Adrenal gland (tissue), 12 donors: ENCODE results near the gene STPG4. TPM values are rescaled to one million over a fixed set of nuclear protein-coding genes. Genes with fewer than 3 reads are reported as not detected.
"Not testable (repeated sequence)": the region's sequence is repeated elsewhere in the genome, so short reads cannot be mapped to it uniquely, and the experiment has no call there.

Experiments
- DNase-seq, 7 donors: peaks; one replicate each; pipeline ENCODE4 v3.0.0-alpha.2; 2019 to 2020
- H3K27ac ChIP-seq, 5 donors: fragments of 200-600 bp; sonication (generic) in 4 of 5; 1 replicate in 3 of 5; 2 replicates in 2 of 5; pipeline versions ENCODE4 v1.5.1 to v1.8.0; 2016 to 2020; ENCODE audit warnings: mild to moderate bottlenecking in 1 of 5
- H3K27me3 ChIP-seq: fragments of 200-600 bp; 2 replicates; pipeline ENCODE4 v1.8.0; 2021
- H3K36me3 ChIP-seq, 2 donors: fragments of 200-600 bp; replicated peaks in 1 of 2; 1 replicate in 1 of 2; 2 replicates in 1 of 2; pipeline versions ENCODE4 v1.5.1 to v1.8.0; 2018 to 2022
- H3K4me1 ChIP-seq, 2 donors: fragments of 200-600 bp; replicated peaks in 1 of 2; 1 replicate in 1 of 2; 2 replicates in 1 of 2; pipeline versions ENCODE4 v1.5.1 to v1.8.0; 2018 to 2021
- H3K4me3 ChIP-seq, 4 donors: fragments of 200-600 bp; sonication (generic) in 3 of 4; one replicate each; pipeline ENCODE4 v1.5.1; 2016 to 2018
- H3K9me3 ChIP-seq, 3 donors: fragments of 200-600 bp; sonication (generic) in 1 of 3; replicated peaks in 1 of 3; 1 replicate in 2 of 3; 2 replicates in 1 of 3; pipeline versions ENCODE4 v1.5.1 to v1.8.0; 2016 to 2021
- CTCF ChIP-seq, 6 experiments: fragments of 450-650 bp in 4 of 6; fragments of 200-600 bp in 2 of 6; sonication (generic) in 1 of 6; IDR thresholded peaks; 1 replicate in 5 of 6; 2 replicates in 1 of 6; pipeline versions ENCODE4 v1.5.1 to v1.8.0; 2016 to 2021; ENCODE audit warnings: antibody characterized with exemption in 6 of 6, mild to moderate bottlenecking in 2 of 6, moderate library complexity in 1 of 6
- POLR2A ChIP-seq, 2 donors: fragments of 450-650 bp; IDR thresholded peaks; one replicate each; pipeline ENCODE4 v1.6.1; 2017; ENCODE audit warnings: antibody characterized with exemption in 2 of 2, mild to moderate bottlenecking in 2 of 2, moderate library complexity in 1 of 2
- WGBS, 4 donors: extraction: QIAGEN DNeasy Blood & Tissue Kit in 2 of 4; methylation state at CpG; one replicate each; pipeline versions ENCODE4 v1.1.5 to v1.1.7; 2013 to 2017; 5-methylcytosine and 5-hydroxymethylcytosine counted together
- intact Hi-C, 2 donors: fragments of 100-400 bp; cut with DNase I; formaldehyde crosslinking; loops; one replicate each; pipeline versions ENCODE4 v1.14.1 to v1.15.0; 2022 to 2023
- polyA plus RNA-seq, 3 donors: library from polyadenylated mRNA; stranded (reverse); fragments of 200-250 nt in 2 of 3; fragments of 350-450 nt in 1 of 3; fragmentation: Illumina TruSeq in 1 of 3; extraction: RNeasy Lipid Tissue Mini Kit (QIAGEN cat#74804) in 1 of 3; gene quantifications; one replicate each; pipeline ENCODE4 v1.2.3, GENCODE V29; 2013 to 2014
- total RNA-seq, 9 donors: library from RNA; depleted of rRNA in 4 of 9; stranded (reverse); fragments of >200 nt in 4 of 9; fragments of 120-200 nt in 1 of 9; fragmentation: NEBNext Ultra II Directional in 1 of 9; extraction: Animal tissue kit (Norgen Biotek cat#: 25700) in 1 of 9; gene quantifications; one replicate each; pipeline versions ENCODE4 v1.1.0 to v1.2.4, GENCODE V29; 2013 to 2023
- donor health status: healthy with polysubstance abuse.
- donor health status: Bipolar disorder and iron deficiency.
- donor health status: DM: yes; HTN: yes; CAD: no.
- donor health status: DM: no; HTN: no; CAD: no.
- donor health status: DM: no; HTN: no; CAD: no.
- donor health status: DM: yes; HTN: yes; CAD: no.

Gene STPG4
- total and polyA plus RNA-seq, 12 donors, result 0.24 to 0.28 TPM; not detected in 10

DNA sequence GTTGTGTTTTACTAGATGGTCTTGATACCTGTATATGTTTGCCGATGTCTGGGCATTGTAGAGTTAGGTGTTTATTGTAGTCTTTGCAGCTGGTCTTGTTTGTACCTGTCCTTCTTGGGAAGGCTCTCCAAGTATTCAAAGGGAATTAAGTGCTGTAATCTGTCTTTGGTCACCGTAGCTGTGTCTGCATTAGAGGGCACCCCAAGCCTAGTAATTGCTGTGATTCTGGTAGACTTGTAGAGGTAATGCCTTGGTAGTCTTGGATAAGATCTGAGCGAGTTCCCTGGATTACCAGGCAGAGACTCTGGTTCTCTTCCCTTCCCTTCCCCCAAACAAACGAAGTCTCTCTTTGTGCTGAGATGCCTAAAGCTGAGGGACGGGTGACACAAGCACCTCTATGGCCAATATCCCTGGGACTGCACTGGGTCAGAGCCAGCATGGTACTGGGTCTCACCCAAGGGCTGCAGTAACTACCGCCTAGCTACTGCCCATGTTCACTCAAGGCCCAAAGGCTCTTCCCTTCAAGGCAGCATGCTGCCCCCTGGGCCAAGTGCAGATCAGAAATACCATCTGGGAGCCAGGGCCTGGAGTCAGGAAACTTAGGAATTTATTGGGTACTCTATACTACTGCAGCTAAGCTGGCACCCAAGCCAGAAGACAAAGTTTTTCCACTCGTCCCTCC, 27.1 kb downstream of the STPG4 start:
- 80 to 97% (median 81%) methylated on average over 5 to 7 of the region's 7 CpGs for WGBS, 4 donors
- intact Hi-C loops, result no loop called here
- DNase-seq, result no peak

DNA sequence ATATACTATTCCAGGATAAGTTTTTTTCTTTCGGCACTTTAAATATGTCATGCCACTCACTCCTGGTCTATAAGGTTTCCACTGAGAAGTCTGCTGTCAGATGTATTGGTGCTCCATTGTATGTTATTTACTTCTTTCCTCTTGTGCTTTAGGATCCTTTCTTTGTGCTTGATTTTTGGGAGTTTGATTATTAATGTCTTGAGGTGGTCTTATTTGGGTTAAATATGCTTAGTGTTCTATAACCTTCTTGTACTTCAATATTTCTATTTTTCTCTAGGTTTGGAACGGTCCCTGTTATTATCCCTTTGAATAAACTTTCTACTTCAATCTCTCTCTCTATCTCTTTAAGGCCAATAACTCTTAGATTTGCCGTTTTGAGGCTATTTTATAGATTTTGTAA, 28.3 kb downstream of the STPG4 start:
- H3K4me3 ChIP-seq, result no peak overlapping the region
- intact Hi-C loops, result no loop called here
- TF ChIP-seq POLR2A (IDR thresholded peaks at IDR 0.05), result no peak
- TF ChIP-seq CTCF (IDR thresholded peaks at IDR 0.05), result no peak
- H3K27ac ChIP-seq, result no peak overlapping the region
- H3K9me3 ChIP-seq, result no peaks in the 10 kb centered on the region
- 93 to 97% (median 95%) methylated on average over 3 of the region's 3 CpGs for whole genome bisulfite sequencing, 4 donors
- H3K36me3 ChIP-seq, result no peaks in the 10 kb centered on the region
- DNase-seq, result no peak
- H3K4me1 ChIP-seq, result no peaks in the 10 kb centered on the region
- no peaks in the 10 kb centered on the region for H3K27me3 ChIP-seq

More for the DNA sequence above, 27.1 kb downstream of the STPG4 start:
- H3K4me1 ChIP-seq, result no peaks in the 10 kb centered on the region
- TF ChIP-seq CTCF (IDR thresholded peaks at IDR 0.05), result no peak
- no peak for TF ChIP-seq POLR2A (IDR thresholded peaks at IDR 0.05)
- H3K36me3 ChIP-seq, result no peaks in the 10 kb centered on the region
- H3K27ac ChIP-seq, result no peak overlapping the region
- H3K27me3 ChIP-seq, result no peaks in the 10 kb centered on the region
- no peaks in the 10 kb centered on the region for H3K9me3 ChIP-seq
- H3K4me3 ChIP-seq, result no peak overlapping the region

- 81 to 87% (median 84%) methylated on average over 4 of the region's 4 CpGs for WGBS, 4 donors
- DNase-seq, H3K4me1 ChIP-seq, H3K9me3 ChIP-seq, H3K27me3 ChIP-seq, H3K4me3 ChIP-seq, H3K27ac ChIP-seq, intact Hi-C loops, H3K36me3 ChIP-seq: not testable (repeated sequence)
Observed at GRCh38 chr2:47124740-47125139, 30.4 kb downstream of the STPG4 start.

DNA sequence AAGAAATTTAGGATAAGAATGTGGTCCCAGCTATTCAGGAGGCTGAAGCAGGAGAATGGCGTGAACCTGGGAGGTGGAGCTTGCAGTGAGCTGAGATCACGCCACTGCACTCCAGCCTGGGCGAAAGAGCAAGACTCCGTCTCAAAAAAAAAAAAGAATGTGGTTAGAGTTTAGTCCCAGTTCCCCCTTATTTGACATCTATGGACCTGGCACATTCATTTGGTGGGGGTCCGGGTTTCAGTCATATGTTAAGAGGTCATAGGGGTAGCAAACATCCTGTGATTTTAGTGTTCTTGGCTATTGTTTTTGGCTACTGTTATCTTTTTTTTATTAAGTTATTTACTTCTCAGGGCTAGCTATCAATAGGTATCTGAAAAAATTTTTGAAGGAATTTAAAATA, 34.7 kb downstream of the STPG4 start:
- H3K36me3 ChIP-seq, H3K9me3 ChIP-seq, H3K4me3 ChIP-seq, intact Hi-C loops, H3K27ac ChIP-seq, H3K4me1 ChIP-seq, H3K27me3 ChIP-seq, DNase-seq: not testable (repeated sequence)
- WGBS, 4 donors, result 79 to 92% (median 88%) methylated on average over 5 of the region's 5 CpGs

DNA sequence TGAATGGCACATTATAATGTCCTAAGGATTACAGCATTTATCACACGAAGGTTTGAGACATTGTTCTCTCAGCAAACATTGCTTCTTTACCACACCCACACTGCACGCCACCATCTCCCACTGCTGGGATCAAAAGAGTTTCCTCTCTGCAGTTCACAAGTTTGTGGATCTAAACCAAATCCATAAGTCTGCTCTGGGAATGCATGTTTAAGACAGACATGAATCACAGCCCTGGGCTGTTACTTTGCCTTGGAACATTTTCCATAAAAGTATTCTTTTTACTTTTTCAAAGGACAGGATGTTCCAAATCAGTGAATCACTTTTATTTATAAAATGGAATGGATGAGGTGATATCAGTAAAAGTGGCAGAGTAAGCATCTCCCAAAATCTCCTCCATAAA, 36.1 kb downstream of the STPG4 start:
- peaks cover 0 to 7% of the 10 kb centered on the region in 2 donors for H3K4me1 ChIP-seq
- no peak for DNase-seq
- no peak overlapping the region for H3K27ac ChIP-seq
- intact Hi-C loops, result no loop called here
- no peaks in the 10 kb centered on the region for H3K27me3 ChIP-seq
- no peak for TF ChIP-seq CTCF (IDR thresholded peaks at IDR 0.05)
- no peak for TF ChIP-seq POLR2A (IDR thresholded peaks at IDR 0.05)
- H3K4me3 ChIP-seq, result no peak overlapping the region
- whole genome bisulfite sequencing, 4 donors, result 43 to 54% (median 52%) methylated on average over 2 of the region's 2 CpGs
- H3K9me3 ChIP-seq, result no peaks in the 10 kb centered on the region
- H3K36me3 ChIP-seq, result no peaks in the 10 kb centered on the region
